Esophagus squamous epithelium (tissue), 5 donors: Measurements from ENCODE around the gene MRPL9. TPM values are rescaled to one million over a fixed set of nuclear protein-coding genes. Genes with fewer than 3 reads are reported as not detected.

Experiments
- DNase-seq: peaks from one replicate; lab custom pipeline; 2025; lab: John Stamatoyannopoulos, UW
- H3K27ac ChIP-seq, 4 donors: fragments of 200-600 bp; sonication (generic); one replicate each; pipeline ENCODE4 v1.5.1; 2016 to 2019; ENCODE audit warnings: mild to moderate bottlenecking in 1 of 4
- H3K27me3 ChIP-seq, 4 donors: fragments of 200-600 bp; sonication (generic); 1 replicate in 3 of 4; 2 replicates in 1 of 4; pipeline versions ENCODE4 v1.5.1 to v1.6.0; 2017 to 2021; ENCODE audit warnings: antibody characterized with exemption in 1 of 4
- H3K36me3 ChIP-seq, 3 donors: fragments of 200-600 bp; sonication (generic); one replicate each; pipeline ENCODE4 v1.5.1; 2016 to 2019
- H3K4me1 ChIP-seq, 3 donors: fragments of 200-600 bp; sonication (generic); one replicate each; pipeline ENCODE4 v1.5.1; 2017 to 2019
- H3K4me3 ChIP-seq, 4 donors: fragments of 200-600 bp; sonication (generic); 1 replicate in 3 of 4; 2 replicates in 1 of 4; pipeline ENCODE4 v1.5.1; 2016 to 2019; ENCODE audit warnings: mild to moderate bottlenecking in 2 of 4, moderate library complexity in 1 of 4
- H3K9me3 ChIP-seq, 3 donors: fragments of 200-600 bp; sonication (generic); one replicate each; pipeline ENCODE4 v1.5.1; 2016 to 2019
- POLR2A ChIP-seq, 4 donors: fragments of 450-650 bp; IDR thresholded peaks; one replicate each; pipeline ENCODE4 v1.6.1; 2017; ENCODE audit warnings: antibody characterized with exemption in 4 of 4, mild to moderate bottlenecking in 4 of 4, moderate library complexity in 3 of 4
- WGBS, 2 donors: methylation state at CpG; one replicate each; pipeline ENCODE4 v1.1.5; 2018; 5-methylcytosine and 5-hydroxymethylcytosine counted together
- intact Hi-C: fragments of 100-400 bp; cut with DNase I; formaldehyde crosslinking; loops from one replicate; pipeline ENCODE4 v1.15.0; 2022
- total RNA-seq, 4 donors: library from RNA; depleted of rRNA; stranded (reverse); fragments of >200 nt; gene quantifications; one replicate each; pipeline ENCODE4 v1.1.0, GENCODE V29; 2016
- TF ChIP-seq, protein P1 (sequence below), 6 experiments: fragments of 450-650 bp in 4 of 6; fragments of 200-600 bp in 2 of 6; sonication (generic) in 2 of 6; IDR thresholded peaks; one replicate each; pipeline ENCODE4 v1.5.1; 2016 to 2019; ENCODE audit warnings: antibody characterized with exemption in 6 of 6, mild to moderate bottlenecking in 4 of 6, moderate library complexity in 4 of 6
- donor health status: DM: yes; HTN: yes; CAD: no.

MRPL9 gene
- total RNA-seq, 4 donors from 2014 or later: 49.1 to 56.3 (median 52.6) TPM

DNA sequence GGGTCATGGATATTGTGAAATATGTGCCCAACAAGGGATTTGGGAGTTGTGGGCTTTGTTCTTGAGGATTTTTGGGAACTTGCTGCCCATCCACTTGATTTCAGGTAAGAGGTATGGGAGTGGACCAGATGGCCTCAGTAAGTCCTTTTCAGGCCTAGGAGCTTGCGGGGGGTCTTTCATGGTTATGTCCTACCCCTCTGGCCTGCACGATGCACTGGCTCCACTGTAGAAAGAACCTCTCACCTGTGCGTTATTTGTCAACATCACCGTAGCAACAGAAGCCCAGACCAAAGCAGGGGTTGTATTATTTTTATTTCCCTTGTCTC, 33.4 kb downstream of the MRPL9 start:
- TF ChIP-seq POLR2A (IDR thresholded peaks at IDR 0.05): no peak
- TF ChIP-seq, protein P1, sequence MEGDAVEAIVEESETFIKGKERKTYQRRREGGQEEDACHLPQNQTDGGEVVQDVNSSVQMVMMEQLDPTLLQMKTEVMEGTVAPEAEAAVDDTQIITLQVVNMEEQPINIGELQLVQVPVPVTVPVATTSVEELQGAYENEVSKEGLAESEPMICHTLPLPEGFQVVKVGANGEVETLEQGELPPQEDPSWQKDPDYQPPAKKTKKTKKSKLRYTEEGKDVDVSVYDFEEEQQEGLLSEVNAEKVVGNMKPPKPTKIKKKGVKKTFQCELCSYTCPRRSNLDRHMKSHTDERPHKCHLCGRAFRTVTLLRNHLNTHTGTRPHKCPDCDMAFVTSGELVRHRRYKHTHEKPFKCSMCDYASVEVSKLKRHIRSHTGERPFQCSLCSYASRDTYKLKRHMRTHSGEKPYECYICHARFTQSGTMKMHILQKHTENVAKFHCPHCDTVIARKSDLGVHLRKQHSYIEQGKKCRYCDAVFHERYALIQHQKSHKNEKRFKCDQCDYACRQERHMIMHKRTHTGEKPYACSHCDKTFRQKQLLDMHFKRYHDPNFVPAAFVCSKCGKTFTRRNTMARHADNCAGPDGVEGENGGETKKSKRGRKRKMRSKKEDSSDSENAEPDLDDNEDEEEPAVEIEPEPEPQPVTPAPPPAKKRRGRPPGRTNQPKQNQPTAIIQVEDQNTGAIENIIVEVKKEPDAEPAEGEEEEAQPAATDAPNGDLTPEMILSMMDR (IDR thresholded peaks at IDR 0.05): no peak
- H3K36me3 ChIP-seq: no peaks in the 10 kb centered on the region
- H3K4me3 ChIP-seq: no peak overlapping the region
- no peaks in the 10 kb centered on the region for H3K9me3 ChIP-seq
- 72 to 78% methylated on average over 4 of the region's 4 CpGs for WGBS, 2 donors
- H3K27me3 ChIP-seq: peaks cover 0 to 29% (median 0%) of the 10 kb centered on the region in 4 donors
- intact Hi-C loops: loop anchor here (5.0 to 10.0 kb wide), 3 partner anchors 138 to 285 kb away; no protein-coding TSS in a partner anchor
- no peak for DNase-seq
- H3K4me1 ChIP-seq: peaks cover 0 to 5% (median 0%) of the 10 kb centered on the region in 3 donors
- no peak overlapping the region for H3K27ac ChIP-seq

DNA sequence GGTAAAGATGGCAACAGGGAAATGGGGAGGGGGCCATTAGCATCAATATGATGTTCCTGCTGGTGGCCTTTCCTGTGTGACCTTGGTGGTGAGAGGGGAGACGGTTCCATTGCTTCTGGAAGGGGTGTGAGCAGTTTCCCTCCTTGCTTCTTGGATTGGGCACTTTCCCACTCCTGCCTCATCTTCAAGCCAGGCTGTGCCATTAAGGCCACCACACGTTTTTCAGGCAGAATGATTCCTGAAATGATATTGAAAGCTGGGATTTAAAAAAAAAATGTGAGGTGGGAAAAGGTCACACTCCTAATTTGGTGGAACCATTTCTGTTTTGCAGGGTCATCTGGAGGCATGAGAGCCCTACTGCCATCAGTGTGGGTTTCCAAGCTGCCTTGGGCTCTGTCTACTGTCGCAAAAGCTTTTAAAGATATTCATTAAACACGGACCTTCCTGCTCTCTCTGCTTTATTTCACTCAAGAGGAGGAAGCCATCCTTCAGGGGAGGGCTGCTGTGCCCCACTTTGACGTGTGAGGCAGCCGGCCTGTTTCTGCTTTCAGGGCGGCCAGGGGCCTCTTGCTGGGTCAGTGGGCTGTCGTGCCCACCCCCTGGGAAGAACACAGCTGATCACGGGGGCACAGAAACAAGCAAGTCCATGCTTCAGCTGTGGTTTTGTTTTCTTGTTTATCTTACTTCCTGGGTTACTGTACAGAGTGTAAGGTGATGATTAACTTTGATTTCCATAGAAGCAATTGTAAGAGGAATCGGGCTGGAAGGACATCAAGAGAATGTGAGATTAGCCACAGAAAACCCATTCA, 33.9 kb downstream of the MRPL9 start:
- H3K36me3 ChIP-seq: no peaks in the 10 kb centered on the region
- H3K4me3 ChIP-seq: no peak overlapping the region
- H3K27me3 ChIP-seq: peaks cover 0 to 35% (median 0%) of the 10 kb centered on the region in 4 donors
- intact Hi-C loops: no loop called here
- DNase-seq: no peak
- H3K9me3 ChIP-seq: no peaks in the 10 kb centered on the region
- no peak overlapping the region for H3K27ac ChIP-seq
- H3K4me1 ChIP-seq: peaks cover 0 to 5% (median 0%) of the 10 kb centered on the region in 3 donors
- TF ChIP-seq, protein P1 (IDR thresholded peaks at IDR 0.05): no peak
- TF ChIP-seq POLR2A (IDR thresholded peaks at IDR 0.05): no peak
- 54 to 79% methylated on average over 6 to 7 of the region's 10 CpGs for WGBS, 2 donors

DNA sequence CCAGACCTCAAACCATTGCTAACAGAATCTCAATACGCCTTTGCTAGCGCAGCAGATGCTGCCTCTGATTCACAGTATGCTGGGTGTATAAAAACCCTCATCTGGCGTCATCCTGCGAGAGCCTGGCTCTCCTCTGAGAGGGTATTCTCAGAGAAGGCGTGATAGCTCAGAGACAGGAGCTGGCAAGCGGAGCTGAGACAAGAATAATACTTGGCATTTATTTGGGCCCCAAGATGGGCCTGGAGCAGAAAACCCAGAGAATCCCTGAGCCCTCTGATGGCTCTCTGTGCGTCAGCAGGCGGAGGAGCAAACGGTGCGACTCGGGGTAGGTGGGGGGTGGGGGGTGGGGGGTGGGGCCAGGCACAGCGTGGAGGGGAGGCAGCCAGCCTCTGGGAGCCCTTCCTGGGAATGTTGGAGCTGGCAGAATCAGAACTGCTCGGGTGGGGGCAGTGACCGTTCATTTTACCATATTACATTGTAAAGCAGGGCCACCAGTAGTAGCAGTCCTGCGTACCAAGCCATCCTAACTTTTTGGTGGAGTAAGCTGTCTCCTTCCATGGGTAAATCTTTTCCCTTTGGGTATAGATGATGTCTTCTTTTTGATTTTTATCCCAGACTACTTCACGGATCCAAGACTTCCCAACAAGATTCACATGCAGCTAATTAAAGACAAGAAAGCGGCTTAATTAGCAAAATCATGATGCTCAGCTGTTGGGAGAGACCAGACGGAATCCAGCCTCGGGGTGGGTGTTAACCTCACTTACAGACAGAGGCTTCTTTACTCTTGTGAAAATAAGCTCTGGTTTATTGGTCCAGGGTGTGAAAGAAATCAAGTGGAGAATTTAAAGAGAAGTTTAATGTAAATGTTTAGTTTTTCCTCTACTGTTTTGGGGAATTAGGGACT, 34.9 kb downstream of the MRPL9 start:
- H3K36me3 ChIP-seq: no peaks in the 10 kb centered on the region
- no peak for TF ChIP-seq POLR2A (IDR thresholded peaks at IDR 0.05)
- TF ChIP-seq, protein P1 (IDR thresholded peaks at IDR 0.05): no peak
- intact Hi-C loops: no loop called here
- peaks cover 0 to 14% (median 0%) of the 10 kb centered on the region in 3 donors for H3K4me1 ChIP-seq
- no peak for DNase-seq
- H3K4me3 ChIP-seq: peak overlapping the region in 1 of 4 donors; percentile 46
- no peaks in the 10 kb centered on the region for H3K9me3 ChIP-seq
- WGBS, 2 donors: 35 to 53% methylated on average over 16 to 19 of the region's 19 CpGs
- peaks cover 0 to 44% (median 0%) of the 10 kb centered on the region in 4 donors for H3K27me3 ChIP-seq
- peak overlapping the region in 3 of 4 donors; percentile 55 to 68 (median 67) for H3K27ac ChIP-seq

DNA sequence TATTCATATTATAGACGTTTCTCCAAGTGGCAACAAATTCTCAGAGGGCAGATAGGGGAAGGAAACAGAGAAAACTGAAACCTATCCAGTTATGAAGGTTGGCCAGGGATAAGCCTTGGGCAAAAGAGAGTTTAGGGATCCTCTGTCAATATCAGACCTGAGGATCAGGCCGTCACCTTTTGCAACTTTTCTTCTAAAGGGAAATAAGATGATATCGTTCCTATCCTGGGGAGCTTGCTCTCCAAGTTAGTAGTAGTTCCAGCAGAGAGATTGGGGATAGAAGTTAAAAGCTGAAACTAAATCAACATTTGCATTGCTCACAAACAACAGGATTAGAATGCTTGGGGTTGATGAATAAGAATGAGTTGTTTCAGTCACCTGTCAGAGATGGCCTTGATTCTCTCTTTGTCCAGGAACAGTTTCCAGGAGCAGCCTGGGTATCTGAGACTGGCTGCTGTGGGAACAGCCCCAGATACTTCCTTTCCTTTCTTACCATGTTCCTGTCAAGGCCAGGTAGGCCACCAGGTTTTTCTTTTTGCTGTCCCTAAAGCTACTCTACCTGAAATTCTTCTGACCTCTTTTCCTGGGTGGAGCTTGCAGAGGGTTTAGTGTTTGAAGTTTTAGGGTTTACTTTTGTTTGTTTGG, 39.4 kb downstream of the MRPL9 start:
- WGBS, 2 donors: 29 to 48% methylated on average over 3 of the region's 3 CpGs
- intact Hi-C loops: no loop called here
- no peak for DNase-seq

More for the DNA sequence above, 39.4 kb downstream of the MRPL9 start:
- Histone ChIP-seq H3K27me3 (peaks cover 0 to 67% (median 0%) of the 10 kb centered on the region in 4 donors), H3K36me3 (no peaks in the 10 kb centered on the region), H3K27ac (peak overlapping the region in 1 of 4 donors; percentile 12), H3K9me3 (no peaks in the 10 kb centered on the region), H3K4me3 (no peak overlapping the region), H3K4me1 (peaks cover 7 to 37% (median 13%) of the 10 kb centered on the region in 3 donors)
- TF ChIP-seq POLR2A (IDR thresholded peaks at IDR 0.05): no peak
- TF ChIP-seq, protein P1 (IDR thresholded peaks at IDR 0.05): no peak
